K562 (cell line): Measurements from ENCODE around the gene MAD1L1. TPM values are rescaled to one million over a fixed set of nuclear protein-coding genes. Genes with fewer than 3 reads are reported as not detected.

Experiments used
- CXXC5 ChIP-seq: fragments of 250-450 bp; sonication (Bioruptor Pico); IDR thresholded peaks from 2 replicates; pipeline ENCODE4 v1.8.0; 2022; ENCODE audit warnings: inconsistent platforms, mild to moderate bottlenecking, moderate library complexity
- DEAF1 ChIP-seq: fragments of 450-650 bp; formaldehyde crosslinking; IDR thresholded peaks from 2 replicates; pipeline ENCODE4 v1.4.0; 2020; ENCODE audit warnings: mild to moderate bottlenecking, moderate library complexity
- MGA ChIP-seq: fragments of 450-650 bp; IDR thresholded peaks from 2 replicates; pipeline ENCODE4 v1.6.1; 2016; ENCODE audit warnings: mild to moderate bottlenecking, moderate library complexity
- RERE ChIP-seq: sonication (generic); formaldehyde crosslinking; IDR thresholded peaks from 2 replicates; pipeline ENCODE4 v1.8.0; 2023; ENCODE audit warnings: missing genetic modification reagents, mild to moderate bottlenecking, borderline replicate concordance
- SMAD4 ChIP-seq: fragments of 250-450 bp; sonication (Bioruptor Pico); conservative IDR thresholded peaks from 2 replicates; pipeline ENCODE4 v1.8.0; 2021; ENCODE audit warnings: inconsistent platforms, mild to moderate bottlenecking, moderate library complexity
- SPI1 ChIP-seq: IDR thresholded peaks from 2 replicates; pipeline ENCODE4 v1.6.1; 2011; ENCODE audit warnings: low read depth, low read length, control low read depth, borderline replicate concordance
- ZNF584 ChIP-seq: fragments of 200-800 bp; sonication (Bioruptor generic); IDR thresholded peaks from 2 replicates; pipeline ENCODE4 v1.6.1; 2016; ENCODE audit warnings: low read depth, mild to moderate bottlenecking, missing genetic modification characterization, missing compliant biosample characterization
- polyA plus RNA-seq, 8 experiments: library from polyadenylated mRNA; depleted of rRNA in 4 of 8; stranded (reverse) in 5 of 8; unstranded in 3 of 8; fragments of >200 nt; fragmentation: Nextera tagmentation in 2 of 8; fragmentation: Illumina TruSeq in 1 of 8; extraction: Ambion mirVana in 2 of 8; extraction: Trizol in 1 of 8; gene quantifications; 2 replicates each; pipeline versions ENCODE4 v1.2.1 to v1.2.3, GENCODE V29; 2011 to 2014; ENCODE audit warnings: inconsistent platforms in 1 of 8, missing spikeins in 1 of 8
- total RNA-seq, 7 experiments: library from RNA; depleted of rRNA in 6 of 7; stranded (reverse); fragments of >200 nt in 6 of 7; fragmentation: Illumina TruSeq in 2 of 7; extraction: Trizol in 2 of 7; gene quantifications; 2 replicates each; pipeline versions ENCODE4 v1.2.1 to v1.2.3, GENCODE V29; 2011 to 2021; ENCODE audit warnings: low replicate concordance in 1 of 7

Gene MAD1L1
- total and polyA plus RNA-seq, 9 of the 15 experiments (the other 6 are each of a cell fraction or from before 2014, with no cell fraction given): 1.7 to 89.7 (median 18.0) TPM

GRCh38 chr7:2079332-2080059 is 153.2 kb downstream of the MAD1L1 start (continued):
- TF ChIP-seq MGA (no peak), ZNF584 (no peak), CXXC5 (CRISPR knock-in tag) (peak; percentile 40; the same call in 1 of the 2 replicates), DEAF1 (CRISPR knock-in tag) (no peak), SMAD4 (CRISPR knock-in tag) (0 out of 2 replicates have a peak, but pooled peaks have one; percentile 51), SPI1 (peak; percentile 84), RERE (no peak)
